Kidney glomerular epithelial cell (primary cell): ENCODE data around the gene HRC.

Experiments used
- DNase-seq: peaks from one replicate; lab custom pipeline; 2025; lab: John Stamatoyannopoulos, UW

Gene HRC

DNA sequence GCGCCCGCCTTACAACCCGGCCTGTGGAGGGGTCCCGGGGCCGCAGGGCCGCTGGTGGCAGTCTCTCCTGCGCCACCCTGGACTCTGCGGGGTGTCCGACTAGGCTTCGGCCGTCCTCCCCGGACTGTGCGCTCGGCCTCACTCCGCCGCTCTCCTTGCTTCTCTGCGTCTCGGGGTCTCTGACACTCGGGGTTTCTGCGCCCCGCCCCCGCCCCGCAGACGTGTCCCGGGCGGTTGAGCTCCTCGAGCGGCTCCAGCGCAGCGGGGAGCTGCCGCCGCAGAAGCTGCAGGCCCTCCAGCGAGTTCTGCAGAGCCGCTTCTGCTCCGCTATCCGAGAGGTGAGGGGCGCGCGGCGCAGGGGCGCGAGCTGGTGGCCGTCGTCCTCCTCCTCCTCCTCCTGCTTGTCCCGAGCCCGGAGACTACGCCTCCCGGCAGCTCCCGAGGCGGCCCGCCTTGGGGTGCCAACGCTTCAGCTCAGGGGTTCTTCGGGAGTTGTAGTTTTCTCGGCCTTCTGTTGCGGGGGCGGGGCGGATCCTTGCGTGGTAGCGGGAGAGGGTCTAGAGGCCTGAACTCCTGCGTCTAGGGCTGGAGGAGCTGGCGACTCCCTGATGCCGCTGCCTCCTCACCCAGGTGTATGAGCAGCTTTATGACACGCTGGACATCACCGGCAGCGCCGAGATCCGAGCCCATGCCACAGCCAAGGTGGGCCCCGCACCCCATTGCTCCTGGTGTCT lies 40.4 kb downstream of the HRC start:
- no peak for DNase-seq

DNA sequence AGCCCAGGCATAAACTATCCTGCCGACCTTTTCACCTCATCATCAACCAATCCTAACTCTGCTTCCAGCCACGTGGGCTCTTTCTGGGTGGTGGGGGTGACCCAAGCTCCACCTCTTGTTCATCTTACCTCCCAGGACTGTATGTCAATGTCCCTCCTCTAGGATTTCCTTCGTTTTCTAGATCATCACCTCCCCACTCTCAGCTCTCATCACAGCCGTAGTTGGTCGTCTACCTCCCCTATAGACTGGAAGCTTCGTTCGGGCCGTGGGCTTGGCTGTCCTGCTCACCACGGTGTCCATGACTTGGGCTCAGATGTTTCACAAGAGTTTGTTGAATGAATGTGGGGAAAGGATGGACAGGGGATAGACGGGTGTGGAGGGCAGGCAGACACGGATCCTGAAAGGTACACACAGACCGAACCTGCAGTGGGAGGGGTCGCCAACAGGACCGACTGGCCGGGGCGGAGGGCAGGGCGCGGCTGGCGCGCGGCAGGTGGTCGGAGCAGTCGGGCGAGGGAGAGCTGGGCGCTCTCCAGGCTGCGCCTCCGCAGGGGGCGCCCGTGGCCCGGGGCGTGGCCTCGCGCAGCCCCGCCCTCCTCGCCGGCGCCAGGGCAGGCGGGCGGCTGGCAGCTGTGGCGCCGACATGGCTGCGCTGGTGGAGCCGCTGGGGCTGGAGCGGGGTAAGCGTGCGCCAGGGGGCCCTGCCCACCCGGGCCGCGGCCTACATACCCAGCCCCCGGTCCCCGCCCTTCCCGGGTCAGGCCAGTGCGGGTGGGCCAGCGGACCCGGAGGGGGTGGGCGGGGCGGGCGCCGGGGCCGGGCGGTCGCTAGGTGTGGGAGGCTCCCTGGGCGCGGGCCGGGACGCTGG lies 41.2 kb downstream of the HRC start, which contains the start of gene LIN7B:
Gene LIN7B (plus strand): TSS at position 609 of the 868 bp plus-strand sequence. CDS start 35 bp downstream, at position 644.
- DNase-seq = peak; percentile 44

DNA sequence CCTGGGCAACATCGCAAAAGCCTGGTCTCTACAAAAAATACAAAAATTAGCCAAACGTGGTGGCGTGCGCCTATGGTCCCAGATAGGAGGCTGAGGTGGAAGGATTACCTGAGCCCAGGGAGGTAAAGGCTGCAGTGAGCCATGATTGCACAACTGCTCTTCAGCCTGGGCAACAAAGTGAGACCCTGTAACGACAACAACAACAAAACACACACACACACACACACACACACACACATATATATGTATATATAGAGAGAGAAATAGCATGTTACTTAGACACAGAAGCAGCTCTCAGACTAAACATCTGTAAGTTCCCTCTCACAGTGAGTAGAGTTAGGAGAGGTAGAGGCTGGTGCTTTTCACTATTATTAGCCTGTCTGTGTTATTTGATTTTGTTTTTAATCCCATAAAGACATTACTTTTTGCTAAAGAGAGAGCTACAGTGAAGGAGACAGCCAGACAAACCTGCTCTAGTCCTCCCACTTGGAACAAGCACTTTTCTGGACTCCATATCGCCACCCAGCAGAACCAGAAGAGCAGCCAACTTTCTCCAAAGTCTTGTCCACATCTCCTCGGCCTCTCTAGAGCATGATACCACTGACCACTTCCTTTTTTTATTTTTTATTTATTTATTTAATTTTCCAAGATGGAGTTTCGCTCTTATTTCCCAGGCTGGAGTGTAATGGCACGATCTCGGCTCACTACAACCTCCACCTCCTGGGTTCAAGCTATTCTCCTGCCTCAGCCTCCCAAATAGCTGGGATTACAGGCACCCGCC lies 43.8 kb downstream of the HRC start:
- no peak for DNase-seq

DNA sequence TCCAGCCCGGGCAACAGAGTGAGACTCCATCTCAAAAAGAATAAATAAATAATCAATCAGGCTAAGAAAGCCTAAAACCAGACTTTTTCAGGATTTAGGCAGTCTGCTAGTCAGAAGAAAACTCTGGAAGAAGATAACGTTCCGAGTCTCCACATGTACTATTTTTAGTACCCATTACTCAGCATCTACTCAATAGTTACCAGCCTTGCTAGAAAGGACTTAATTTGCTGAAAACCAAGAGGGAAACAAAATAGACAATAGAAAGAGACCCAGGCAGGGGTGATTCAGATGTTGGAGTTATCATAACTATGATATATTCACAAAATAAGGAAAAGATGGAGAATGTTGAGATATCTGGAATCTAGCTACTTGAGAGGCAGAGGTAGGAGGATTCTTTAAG lies 44.6 kb downstream of the HRC start:
- no peak for DNase-seq

DNA sequence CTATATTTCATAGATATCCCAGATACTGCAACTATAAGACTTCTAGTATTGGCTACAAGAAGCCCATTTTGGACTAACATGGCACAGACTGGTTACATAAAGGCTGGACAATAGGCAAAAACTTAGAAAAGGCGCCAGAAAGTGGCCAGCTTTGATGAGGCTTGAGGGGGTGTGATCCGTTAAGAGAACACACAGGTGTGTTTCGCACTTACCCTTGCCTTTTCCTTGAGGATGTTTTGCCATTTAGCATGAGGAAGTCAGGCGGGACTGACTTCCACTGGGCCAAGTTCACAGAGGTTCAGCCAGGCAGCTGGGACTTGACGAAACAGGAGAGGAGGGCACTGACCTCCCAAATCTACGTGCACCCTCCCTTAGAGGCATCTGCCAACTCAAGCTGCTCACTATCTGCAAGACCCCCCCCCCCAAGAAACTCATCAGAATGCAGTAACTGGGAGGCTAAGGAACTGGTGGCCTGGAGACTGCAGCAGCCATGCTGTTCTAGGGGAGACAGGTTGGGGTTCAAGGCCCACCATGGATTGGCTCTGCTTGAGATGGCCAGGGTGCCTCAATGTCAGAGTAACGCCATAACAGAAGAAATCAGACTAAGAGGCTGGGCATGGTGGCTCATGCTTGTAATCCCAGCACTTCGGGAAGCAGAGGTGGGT lies 45.5 kb downstream of the HRC start:
- no peak for DNase-seq

DNA sequence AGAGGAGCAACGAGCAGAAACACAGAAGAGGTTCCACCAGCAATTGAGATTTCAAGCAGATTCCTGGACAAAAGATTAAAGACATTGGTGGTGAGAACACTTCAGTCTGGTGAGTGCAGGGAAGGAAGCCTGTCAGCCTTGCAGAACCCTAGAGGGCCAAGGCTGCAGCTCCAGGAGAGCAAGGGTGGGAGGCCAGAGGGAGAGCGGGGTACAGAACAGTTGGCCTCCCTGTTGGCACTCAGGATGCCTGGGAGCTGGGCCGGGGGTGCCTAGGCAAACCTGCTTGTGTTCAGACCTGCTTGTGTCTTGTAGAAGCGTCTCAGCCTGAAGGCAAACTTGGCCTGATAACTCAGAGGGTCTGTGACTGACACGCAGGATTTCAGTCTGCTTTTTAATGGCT lies 46.1 kb downstream of the HRC start:
- DNase-seq = no peak

DNA sequence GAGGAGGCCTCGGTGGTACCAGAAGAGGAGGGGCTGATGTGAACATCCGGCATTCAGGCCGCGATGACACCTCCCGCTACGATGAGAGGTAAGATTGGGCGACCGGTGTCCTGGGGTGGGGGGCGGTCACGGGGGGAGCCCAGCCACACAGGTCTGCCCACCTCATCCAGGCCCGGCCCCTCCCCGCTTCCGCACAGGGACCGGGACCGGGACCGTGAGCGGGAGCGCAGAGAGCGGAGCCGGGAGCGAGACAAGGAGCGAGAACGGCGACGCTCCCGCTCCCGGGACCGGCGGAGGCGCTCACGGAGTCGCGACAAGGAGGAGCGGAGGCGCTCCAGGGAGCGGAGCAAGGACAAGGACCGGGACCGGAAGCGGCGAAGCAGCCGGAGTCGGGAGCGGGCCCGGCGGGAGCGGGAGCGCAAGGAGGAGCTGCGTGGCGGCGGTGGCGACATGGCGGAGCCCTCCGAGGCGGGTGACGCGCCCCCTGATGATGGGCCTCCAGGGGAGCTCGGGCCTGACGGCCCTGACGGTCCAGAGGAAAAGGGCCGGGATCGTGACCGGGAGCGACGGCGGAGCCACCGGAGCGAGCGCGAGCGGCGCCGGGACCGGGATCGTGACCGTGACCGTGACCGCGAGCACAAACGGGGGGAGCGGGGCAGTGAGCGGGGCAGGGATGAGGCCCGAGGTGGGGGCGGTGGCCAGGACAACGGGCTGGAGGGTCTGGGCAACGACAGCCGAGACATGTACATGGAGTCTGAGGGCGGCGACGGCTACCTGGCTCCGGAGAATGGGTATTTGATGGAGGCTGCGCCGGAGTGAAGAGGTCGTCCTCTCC lies 47.4 kb downstream of the HRC start:
- DNase-seq = no peak

DNA sequence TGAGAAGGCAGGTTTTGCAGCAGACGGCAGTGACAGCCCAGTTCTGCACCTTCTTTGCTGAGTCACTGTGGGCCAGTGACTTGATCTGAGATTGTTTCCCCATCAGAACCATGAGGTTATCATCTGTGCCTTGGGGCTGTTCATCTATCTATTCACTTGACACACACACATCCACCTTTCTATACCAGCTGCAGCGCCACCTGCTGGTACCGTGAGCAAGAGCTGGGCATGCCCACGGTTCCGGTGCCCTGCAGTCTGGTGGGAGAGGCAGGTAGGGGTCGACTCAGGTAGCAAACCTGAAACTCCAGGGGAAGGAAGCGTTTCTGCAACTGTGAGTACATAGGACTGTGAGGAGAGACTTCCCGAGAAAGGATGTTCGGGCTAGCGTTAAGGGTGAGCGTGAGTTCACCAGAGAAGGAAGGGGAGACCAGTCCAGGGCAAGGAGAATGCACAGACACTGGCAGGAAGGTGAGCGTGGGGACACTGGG lies 48.5 kb downstream of the HRC start:
- DNase-seq = peak; percentile 7

DNA sequence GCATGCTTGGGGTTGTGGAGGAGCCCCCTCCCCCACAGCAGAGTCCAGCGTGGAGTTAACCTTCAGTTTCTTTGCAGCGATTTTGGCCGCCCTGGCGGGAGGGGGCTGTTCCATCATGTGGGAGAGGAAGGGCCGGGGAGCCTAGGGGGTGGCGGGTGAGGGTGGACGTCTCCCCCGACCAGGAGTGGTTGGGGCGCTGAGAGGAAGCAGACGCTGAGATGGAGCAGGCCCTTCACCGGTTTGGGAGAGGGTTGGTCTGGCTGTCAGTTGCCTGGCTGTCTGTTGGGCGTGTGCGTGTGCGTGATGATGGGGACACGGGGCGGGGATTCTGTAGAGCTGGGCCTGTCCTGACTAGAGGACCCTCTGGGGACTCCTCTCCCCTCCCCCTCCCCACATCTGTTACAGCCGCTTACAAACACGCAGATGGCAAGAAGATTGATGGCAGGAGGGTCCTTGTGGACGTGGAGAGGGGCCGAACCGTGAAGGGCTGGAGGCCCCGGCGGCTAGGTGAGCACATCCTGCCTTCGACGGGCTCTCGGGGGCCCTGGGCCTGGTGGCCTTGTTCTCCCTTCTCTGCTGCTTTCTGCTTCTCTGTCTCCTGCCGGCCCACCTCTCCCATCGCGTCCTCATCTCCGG lies 50.8 kb downstream of the HRC start:
- DNase-seq = no peak

DNA sequence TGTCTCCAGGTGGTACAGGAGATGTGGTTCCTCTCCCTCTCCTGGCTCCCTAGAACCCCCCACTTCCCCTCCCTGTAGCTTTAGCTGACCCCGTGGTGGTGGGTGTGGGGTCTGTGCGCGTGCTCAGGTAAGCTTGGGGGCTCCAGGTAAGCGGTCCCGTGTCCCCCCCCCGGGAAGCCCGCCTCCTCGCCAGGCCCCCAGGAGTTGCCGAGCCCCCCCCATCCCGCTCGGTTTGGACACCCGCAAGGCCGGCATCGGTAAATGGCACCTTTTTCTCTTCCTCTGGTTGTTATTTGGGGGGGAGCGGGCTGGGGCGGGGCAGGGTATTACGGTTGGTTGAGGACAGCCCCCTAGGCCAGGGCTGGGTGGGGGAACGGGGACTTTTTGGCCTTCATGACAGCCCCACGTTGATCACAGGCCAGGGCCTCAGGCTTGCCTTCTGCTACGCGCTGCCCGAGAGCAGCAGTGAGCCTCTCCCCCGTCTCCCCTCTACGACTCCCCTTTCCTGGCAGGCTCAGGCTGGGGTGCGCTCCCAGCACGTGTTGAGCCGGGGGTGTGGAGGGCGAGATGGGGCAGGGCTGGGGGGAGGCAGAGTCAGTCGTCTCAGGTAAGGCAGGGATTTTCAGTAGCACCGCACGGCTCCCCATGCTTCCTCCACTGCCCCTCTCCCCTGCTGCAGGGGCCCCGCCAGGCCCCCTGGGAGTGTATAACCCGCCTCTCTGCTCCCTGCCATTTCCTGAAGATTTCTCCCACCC lies 51.7 kb downstream of the HRC start:
- no peak for DNase-seq

DNA sequence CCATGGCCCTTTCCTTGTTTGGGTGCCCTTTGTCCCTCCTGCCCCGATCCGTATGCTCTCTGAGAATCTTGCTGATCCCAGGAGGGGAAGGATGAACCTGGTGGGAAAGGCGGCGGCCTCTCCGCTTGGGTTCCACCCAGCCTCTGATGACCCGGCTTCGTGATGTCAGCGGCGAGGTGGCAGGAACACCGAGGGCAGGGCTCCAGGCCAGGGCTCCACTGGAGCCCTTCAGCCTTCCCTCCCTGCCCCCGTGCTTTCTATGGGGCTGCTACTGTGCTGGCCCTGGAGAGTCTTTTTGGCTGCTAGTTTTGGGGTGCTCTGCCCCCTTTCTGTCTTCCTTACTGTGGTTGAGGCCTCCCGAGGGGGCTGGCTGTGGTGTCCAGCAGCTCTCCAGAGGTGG lies 52.9 kb downstream of the HRC start:
- no peak for DNase-seq
